Trophoblast cell (in vitro differentiated cells and primary cell): ENCODE data around the gene ELF3.

ENCODE experiments used
- DNase-seq, 2 donors: peaks; one replicate each; pipeline ENCODE4 v3.0.0-alpha.2; 2016
- H2AFZ ChIP-seq: 2 replicates; pipeline ENCODE4 v1.6.1; 2013; ENCODE audit warnings: low read length, moderate library complexity, mild to moderate bottlenecking; ENCODE audit not compliant: insufficient read depth, poor library complexity
- H2AK5ac ChIP-seq: 2 replicates; pipeline ENCODE4 v1.6.1; 2013; ENCODE audit warnings: mild to moderate bottlenecking, low read length
- H2BK120ac ChIP-seq: 2 replicates; pipeline ENCODE4 v1.6.1; 2013; ENCODE audit warnings: low read length, mild to moderate bottlenecking, moderate library complexity; ENCODE audit not compliant: insufficient read depth, poor library complexity
- H2BK12ac ChIP-seq: 2 replicates; pipeline ENCODE4 v1.6.1; 2013; ENCODE audit warnings: mild to moderate bottlenecking, low read length, moderate library complexity
- H2BK5ac ChIP-seq: 2 replicates; pipeline ENCODE4 v1.6.1; 2013; ENCODE audit warnings: low read length, low read depth, moderate library complexity, mild to moderate bottlenecking; ENCODE audit not compliant: poor library complexity
- H3K14ac ChIP-seq: 2 replicates; pipeline ENCODE4 v1.6.1; 2013; ENCODE audit warnings: mild to moderate bottlenecking, low read length
- H3K18ac ChIP-seq: 2 replicates; pipeline ENCODE4 v1.6.1; 2013; ENCODE audit warnings: mild to moderate bottlenecking, low read length
- H3K23ac ChIP-seq: 2 replicates; pipeline ENCODE4 v1.6.1; 2013; ENCODE audit warnings: low read length
- H3K27ac ChIP-seq: 2 replicates; pipeline ENCODE4 v1.5.1; 2013; ENCODE audit warnings: low read depth, mild to moderate bottlenecking, inconsistent platforms, low read length, moderate library complexity
- H3K27me3 ChIP-seq: 2 replicates; pipeline ENCODE4 v1.6.1; 2013; ENCODE audit warnings: inconsistent platforms, mild to moderate bottlenecking, low read length, moderate library complexity; ENCODE audit not compliant: insufficient read depth
- H3K36me3 ChIP-seq, 2 experiments: 1 replicate in 1 of 2; 2 replicates in 1 of 2; pipeline ENCODE4 v1.6.1; 2013; ENCODE audit warnings: low read length in 2 of 2, mild to moderate bottlenecking in 2 of 2, moderate library complexity in 1 of 2; ENCODE audit not compliant: insufficient read depth in 2 of 2, control insufficient read depth in 1 of 2
- H3K4ac ChIP-seq: 2 replicates; pipeline ENCODE4 v1.6.1; 2013; ENCODE audit warnings: low read depth, mild to moderate bottlenecking, low read length, moderate library complexity
- H3K4me1 ChIP-seq, 2 experiments: 1 replicate in 1 of 2; 2 replicates in 1 of 2; pipeline ENCODE4 v1.6.1; 2013; ENCODE audit warnings: low read length in 2 of 2, mild to moderate bottlenecking in 2 of 2, moderate library complexity in 1 of 2; ENCODE audit not compliant: insufficient read depth in 2 of 2, control insufficient read depth in 1 of 2
- H3K4me2 ChIP-seq: 2 replicates; pipeline ENCODE4 v1.6.1; 2013; ENCODE audit warnings: inconsistent platforms, mild to moderate bottlenecking, low read length, moderate library complexity
- H3K4me3 ChIP-seq: 2 replicates; pipeline ENCODE4 v1.5.1; 2013; ENCODE audit warnings: mild to moderate bottlenecking, low read depth, low read length, inconsistent platforms
- H3K79me1 ChIP-seq: one replicate; pipeline ENCODE4 v1.6.1; 2013; ENCODE audit warnings: low read length
- H3K79me2 ChIP-seq: 2 replicates; pipeline ENCODE4 v1.6.1; 2013; ENCODE audit warnings: low read length, mild to moderate bottlenecking; ENCODE audit not compliant: control insufficient read depth, insufficient read depth, poor library complexity
- H3K9ac ChIP-seq: 2 replicates; pipeline ENCODE4 v1.6.1; 2013; ENCODE audit warnings: mild to moderate bottlenecking, low read length
- H3K9me3 ChIP-seq: 2 replicates; pipeline ENCODE4 v1.6.1; 2013; ENCODE audit warnings: low read depth, mild to moderate bottlenecking, control low read depth, inconsistent platforms, low read length; ENCODE audit not compliant: insufficient read depth
- H4K12ac ChIP-seq: 2 replicates; pipeline ENCODE4 v1.6.1; 2013; ENCODE audit warnings: low read depth, mild to moderate bottlenecking, low read length, moderate library complexity
- H4K8ac ChIP-seq: 2 replicates; pipeline ENCODE4 v1.6.1; 2013; ENCODE audit warnings: low read depth, mild to moderate bottlenecking, low read length, moderate library complexity
- H4K91ac ChIP-seq: one replicate; pipeline ENCODE4 v1.6.1; 2013; ENCODE audit warnings: low read depth, mild to moderate bottlenecking, low read length, moderate library complexity
- WGBS: extraction: QIAGEN DNeasy Blood & Tissue Kit; methylation state at CpG from one replicate; pipeline ENCODE4 v1.1.7; 2013; ENCODE audit warnings: missing lambda C conversion rate; ENCODE audit not compliant: insufficient read length, insufficient coverage; ENCODE audit errors: extremely low coverage; 5-methylcytosine and 5-hydroxymethylcytosine counted together

The ELF3 gene

DNA sequence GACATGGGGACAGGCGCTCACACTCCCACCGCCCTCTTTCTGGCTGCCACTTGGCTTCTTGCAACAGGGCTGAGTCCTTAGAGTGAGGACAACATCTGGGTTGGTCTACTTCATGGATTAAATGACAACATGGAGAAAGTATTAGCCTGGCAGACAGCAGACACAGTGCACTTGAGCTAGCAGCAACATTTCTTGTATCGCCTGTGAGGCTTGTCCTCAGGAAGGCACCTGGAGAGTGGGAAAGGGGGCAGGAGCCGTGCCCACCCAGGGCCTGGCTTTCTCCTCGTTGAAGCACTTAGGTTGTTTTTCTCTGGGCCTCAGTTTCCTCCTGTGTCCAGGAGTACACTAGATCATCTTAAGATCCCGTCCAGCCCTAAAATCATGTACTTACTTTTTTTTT, 3.7 kb downstream of the ELF3 start:
- no peak for DNase-seq
- Histone ChIP-seq H2BK12ac (no peak overlapping the region), H2BK5ac (no peak overlapping the region), H4K91ac (no peak overlapping the region), H2AK5ac (no peak overlapping the region), H3K18ac (no peak overlapping the region), H3K4ac (no peak overlapping the region), H3K36me3 (peaks cover 27 to 28% of the 10 kb centered on the region in 2 experiments), H3K4me1 (peaks cover 38 to 39% of the 10 kb centered on the region in 2 experiments), H3K79me1 (peaks cover 32% of the 10 kb centered on the region), H3K23ac (no peak overlapping the region), H3K4me3 (no peak overlapping the region), H3K9me3 (peaks cover 2% of the 10 kb centered on the region), H3K79me2 (peaks cover 4% of the 10 kb centered on the region), H3K4me2 (no peak overlapping the region), H3K14ac (no peak overlapping the region), H2AFZ (no peak overlapping the region), H3K9ac (no peak overlapping the region), H2BK120ac (no peak overlapping the region), H3K27ac (no peak overlapping the region), H4K12ac (no peak overlapping the region), H4K8ac (no peak overlapping the region), H3K27me3 (no peaks in the 10 kb centered on the region)
- WGBS: no CpG with 5 or more reads among the region's 6 CpGs

DNA sequence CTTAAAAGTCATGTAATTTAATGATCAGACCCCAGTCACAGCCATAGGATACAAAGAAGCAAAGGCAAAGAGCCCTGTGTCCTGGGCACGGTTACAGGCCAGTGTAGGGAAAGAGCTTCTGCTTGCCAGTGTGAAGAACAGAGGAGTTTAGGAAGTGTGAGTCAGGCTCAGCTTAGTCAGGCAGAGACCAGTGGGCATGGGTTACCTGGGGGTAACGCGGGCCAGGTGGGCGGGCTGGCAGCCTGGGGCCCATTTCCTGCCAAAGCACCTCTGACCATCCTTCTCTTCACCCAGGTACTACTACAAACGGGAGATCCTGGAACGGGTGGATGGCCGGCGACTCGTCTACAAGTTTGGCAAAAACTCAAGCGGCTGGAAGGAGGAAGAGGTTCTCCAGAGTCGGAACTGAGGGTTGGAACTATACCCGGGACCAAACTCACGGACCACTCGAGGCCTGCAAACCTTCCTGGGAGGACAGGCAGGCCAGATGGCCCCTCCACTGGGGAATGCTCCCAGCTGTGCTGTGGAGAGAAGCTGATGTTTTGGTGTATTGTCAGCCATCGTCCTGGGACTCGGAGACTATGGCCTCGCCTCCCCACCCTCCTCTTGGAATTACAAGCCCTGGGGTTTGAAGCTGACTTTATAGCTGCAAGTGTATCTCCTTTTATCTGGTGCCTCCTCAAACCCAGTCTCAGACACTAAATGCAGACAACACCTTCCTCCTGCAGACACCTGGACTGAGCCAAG, 4.7 kb downstream of the ELF3 start:
- H2BK5ac ChIP-seq: no peak overlapping the region
- peaks cover 27 to 28% of the 10 kb centered on the region in 2 experiments for H3K36me3 ChIP-seq
- peaks cover 32 to 35% of the 10 kb centered on the region in 2 experiments for H3K4me1 ChIP-seq
- H3K27me3 ChIP-seq: no peaks in the 10 kb centered on the region
- H3K4me2 ChIP-seq: no peak overlapping the region
- DNase-seq: no peak
- no peak overlapping the region for H2BK120ac ChIP-seq
- H4K12ac ChIP-seq: no peak overlapping the region
- no peak overlapping the region for H4K91ac ChIP-seq
- H3K23ac ChIP-seq: no peak overlapping the region
- H3K79me2 ChIP-seq: peaks cover 4% of the 10 kb centered on the region
- H3K9me3 ChIP-seq: peaks cover 2% of the 10 kb centered on the region
- H2AFZ ChIP-seq: no peak overlapping the region
- no peak overlapping the region for H3K27ac ChIP-seq
- H3K18ac ChIP-seq: no peak overlapping the region
- H2AK5ac ChIP-seq: peak overlapping the region; percentile 18
- no peak overlapping the region for H3K4ac ChIP-seq
- no peak overlapping the region for H4K8ac ChIP-seq
- no peak overlapping the region for H3K9ac ChIP-seq
- no peak overlapping the region for H3K14ac ChIP-seq
- WGBS: no CpG with 5 or more reads among the region's 17 CpGs
- H3K4me3 ChIP-seq: no peak overlapping the region
- no peak overlapping the region for H2BK12ac ChIP-seq
- peaks cover 27% of the 10 kb centered on the region for H3K79me1 ChIP-seq

DNA sequence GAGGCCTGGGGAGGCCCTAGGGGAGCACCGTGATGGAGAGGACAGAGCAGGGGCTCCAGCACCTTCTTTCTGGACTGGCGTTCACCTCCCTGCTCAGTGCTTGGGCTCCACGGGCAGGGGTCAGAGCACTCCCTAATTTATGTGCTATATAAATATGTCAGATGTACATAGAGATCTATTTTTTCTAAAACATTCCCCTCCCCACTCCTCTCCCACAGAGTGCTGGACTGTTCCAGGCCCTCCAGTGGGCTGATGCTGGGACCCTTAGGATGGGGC, 5.2 kb downstream of the ELF3 start:
- no peak overlapping the region for H3K9ac ChIP-seq
- no peak overlapping the region for H3K4me3 ChIP-seq
- H2BK120ac ChIP-seq: no peak overlapping the region
- H2AFZ ChIP-seq: no peak overlapping the region
- peaks cover 31 to 33% of the 10 kb centered on the region in 2 experiments for H3K4me1 ChIP-seq
- no peak for DNase-seq
- peaks cover 4% of the 10 kb centered on the region for H3K79me2 ChIP-seq
- H3K4ac ChIP-seq: no peak overlapping the region
- H3K14ac ChIP-seq: no peak overlapping the region
- H3K36me3 ChIP-seq: peaks cover 27 to 28% of the 10 kb centered on the region in 2 experiments
- H2AK5ac ChIP-seq: no peak overlapping the region
- H3K18ac ChIP-seq: no peak overlapping the region
- H3K4me2 ChIP-seq: no peak overlapping the region
- H4K8ac ChIP-seq: no peak overlapping the region
- no peak overlapping the region for H3K23ac ChIP-seq
- H4K12ac ChIP-seq: no peak overlapping the region
- H4K91ac ChIP-seq: no peak overlapping the region
- no peak overlapping the region for H3K27ac ChIP-seq
- no peak overlapping the region for H2BK5ac ChIP-seq
- no peaks in the 10 kb centered on the region for H3K27me3 ChIP-seq
- H3K79me1 ChIP-seq: peaks cover 25% of the 10 kb centered on the region
- H3K9me3 ChIP-seq: peaks cover 2% of the 10 kb centered on the region
- no peak overlapping the region for H2BK12ac ChIP-seq
- WGBS: no CpG with 5 or more reads among the region's 3 CpGs

DNA sequence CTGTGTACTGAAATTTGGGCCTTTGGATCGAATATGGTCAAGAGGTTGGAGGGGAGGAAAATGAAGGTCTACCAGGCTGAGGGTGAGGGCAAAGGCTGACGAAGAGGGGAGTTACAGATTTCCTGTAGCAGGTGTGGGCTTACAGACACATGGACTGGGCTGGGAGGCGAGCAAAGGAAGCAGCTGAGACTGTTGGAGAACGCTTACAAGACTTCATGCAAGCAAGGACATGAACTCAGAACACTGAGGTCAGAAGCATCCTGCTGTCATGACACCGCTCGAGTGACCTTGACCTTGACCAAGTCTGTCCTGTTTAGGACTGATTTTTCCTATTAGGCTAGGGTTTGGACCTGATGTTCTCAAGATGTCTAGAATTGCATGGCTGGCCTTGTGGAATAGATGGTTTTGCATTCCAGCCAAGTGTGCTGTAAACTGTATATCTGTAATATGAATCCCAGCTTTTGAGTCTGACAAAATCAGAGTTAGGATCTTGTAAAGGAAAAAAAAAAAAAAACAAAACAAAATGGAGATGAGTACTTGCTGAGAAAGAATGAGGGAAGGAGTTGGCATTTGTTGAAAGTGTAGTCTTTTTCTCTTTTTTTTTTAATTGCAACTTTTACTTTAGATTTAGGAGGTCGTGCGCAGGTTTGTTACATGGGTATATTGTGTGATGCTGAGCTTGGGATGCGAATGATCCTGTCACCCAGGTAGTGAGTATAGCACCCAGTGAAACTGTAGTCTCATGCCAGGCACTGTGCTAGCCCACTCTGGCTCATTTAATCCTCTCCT, 5.8 kb downstream of the ELF3 start:
- DNase-seq: peak in 1 of 2 donors; percentile 32
- H2AFZ ChIP-seq: no peak overlapping the region
- no peak overlapping the region for H3K27ac ChIP-seq
- H4K91ac ChIP-seq: no peak overlapping the region
- no peak overlapping the region for H3K18ac ChIP-seq
- H3K4me2 ChIP-seq: no peak overlapping the region
- H3K79me1 ChIP-seq: peaks cover 19% of the 10 kb centered on the region
- no peak overlapping the region for H2BK120ac ChIP-seq
- no peak overlapping the region for H3K4ac ChIP-seq
- H3K27me3 ChIP-seq: no peaks in the 10 kb centered on the region
- H3K9ac ChIP-seq: no peak overlapping the region
- H3K36me3 ChIP-seq: peaks cover 27 to 28% of the 10 kb centered on the region in 2 experiments
- H3K14ac ChIP-seq: no peak overlapping the region
- H2BK12ac ChIP-seq: no peak overlapping the region
- peaks cover 2% of the 10 kb centered on the region for H3K9me3 ChIP-seq
- no peak overlapping the region for H3K23ac ChIP-seq
- no peak overlapping the region for H4K8ac ChIP-seq
- no CpG with 5 or more reads among the region's 9 CpGs for WGBS
- H3K79me2 ChIP-seq: peaks cover 2% of the 10 kb centered on the region
- no peak overlapping the region for H4K12ac ChIP-seq
- no peak overlapping the region for H3K4me3 ChIP-seq
- H2AK5ac ChIP-seq: no peak overlapping the region
- H3K4me1 ChIP-seq: peaks cover 25 to 27% of the 10 kb centered on the region in 2 experiments
- H2BK5ac ChIP-seq: no peak overlapping the region
